HG03175 (cell line): ENCODE measurements around the gene LRRC1.
"Not testable (repeated sequence)": the region's sequence is repeated elsewhere in the genome, so short reads cannot be mapped to it uniquely, and the experiment has no call there.

Experiments used
- ATAC-seq: cut with Tn5 transposase; IDR thresholded peaks from one replicate; pipeline ENCODE4 v1.9.1; 2021; ENCODE audit warnings: mild to moderate bottlenecking, moderate library complexity; ENCODE audit not compliant: unreplicated experiment

Gene LRRC1

GRCh38 chr6:53794720-53795339, at the start of gene LRRC1:
TSS of gene LRRC1 (plus strand) at chr6:53795005. CDS start at chr6:53795257, 252 bp downstream.
- peak; percentile 70 for ATAC-seq

DNA sequence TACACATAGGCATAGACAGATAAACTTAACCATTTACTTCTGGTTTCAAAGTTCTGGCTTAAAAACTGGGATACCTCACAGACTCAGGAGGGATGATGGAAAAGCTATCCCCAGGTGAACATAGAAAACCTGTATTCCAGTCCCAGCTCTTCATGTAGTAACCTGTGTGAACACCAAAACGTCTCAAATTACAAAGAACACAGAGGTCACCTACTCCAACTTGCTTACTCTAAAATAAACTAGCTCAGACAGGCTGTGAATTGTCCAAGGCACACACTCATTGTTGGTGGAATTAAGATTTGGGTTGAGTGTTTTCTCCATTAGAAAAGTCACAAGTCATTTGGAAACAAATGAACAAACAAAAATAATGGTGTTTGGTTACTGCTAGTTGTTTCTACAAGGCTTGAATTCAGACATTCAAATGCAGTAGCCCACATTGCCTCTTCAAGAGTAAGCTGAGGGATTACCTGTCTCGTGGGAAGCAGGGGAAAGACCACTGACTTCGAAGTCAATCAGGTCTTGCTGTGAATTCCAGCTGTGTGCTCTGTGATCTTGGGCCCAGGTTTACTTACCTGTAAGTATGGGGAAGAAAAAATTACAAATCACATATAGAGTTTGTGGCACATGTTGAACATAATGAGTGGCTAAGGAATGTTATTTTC, 48.2 kb upstream of the LRRC1 start:
- ATAC-seq, result no peak

GRCh38 chr6:53750052-53750650, 44.7 kb upstream of the LRRC1 start:
- ATAC-seq, result no peak

- no peak for ATAC-seq
These were observed 43.4 kb upstream of the LRRC1 start for GRCh38 chr6:53751417-53751816.

DNA sequence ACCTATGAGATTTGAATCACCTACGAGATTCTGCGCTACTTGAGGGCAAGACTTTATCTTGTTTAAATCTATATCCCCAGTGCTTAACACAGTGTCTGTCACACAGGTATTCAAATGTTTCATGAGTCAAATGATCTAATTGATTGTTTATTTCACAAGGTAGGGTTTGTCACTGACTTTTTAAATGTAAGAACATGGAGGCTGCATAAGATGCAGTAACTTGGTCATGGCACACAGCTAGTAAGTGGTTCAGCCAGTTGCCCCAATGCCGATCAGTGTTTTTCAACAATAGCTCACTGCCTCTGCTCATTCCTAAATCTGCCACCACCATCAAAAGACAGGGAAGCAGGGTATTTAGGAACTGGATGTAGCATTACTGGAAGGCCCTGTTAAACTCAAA, 42.4 kb upstream of the LRRC1 start:
- ATAC-seq, result no peak

DNA sequence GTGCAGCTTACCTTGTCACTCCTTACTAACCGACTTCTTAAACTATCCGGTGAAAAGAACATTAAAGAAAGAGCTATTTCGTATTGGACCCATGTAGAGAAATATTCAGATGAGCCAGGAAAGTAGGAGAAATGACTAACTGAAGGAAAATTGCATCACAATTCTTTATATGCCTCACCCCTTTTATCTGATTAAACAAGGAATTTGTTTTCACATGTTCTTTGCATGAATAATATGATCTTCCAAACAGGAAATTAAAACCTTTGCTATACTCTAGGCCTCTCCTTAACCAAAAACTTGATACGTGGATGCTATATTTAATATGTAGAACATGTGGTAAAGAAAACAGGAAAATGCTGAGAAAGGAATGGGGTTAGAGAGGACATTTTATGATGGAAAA, 41.9 kb upstream of the LRRC1 start:
- no peak for ATAC-seq

GRCh38 chr6:53754330-53754729, 40.5 kb upstream of the LRRC1 start:
- ATAC-seq, result no peak

DNA sequence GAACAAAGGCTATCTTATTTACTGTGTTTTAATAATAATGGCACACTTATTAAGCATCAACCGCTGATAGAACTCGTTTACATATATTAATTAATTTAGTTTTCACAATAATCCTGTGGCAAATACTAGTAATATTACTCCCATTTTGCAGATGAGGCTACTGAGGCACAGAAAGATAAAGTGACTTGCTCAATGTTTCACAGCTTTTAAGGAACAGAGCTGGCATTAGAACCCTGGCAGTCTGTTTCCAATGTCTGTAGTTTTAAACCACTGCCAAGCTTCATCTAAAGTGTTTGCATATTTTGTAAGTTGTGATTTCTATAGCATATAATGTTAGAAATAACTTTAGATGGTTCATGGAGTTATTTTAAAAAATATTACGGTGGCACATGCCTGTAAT, 38.4 kb upstream of the LRRC1 start:
- ATAC-seq, result no peak

DNA sequence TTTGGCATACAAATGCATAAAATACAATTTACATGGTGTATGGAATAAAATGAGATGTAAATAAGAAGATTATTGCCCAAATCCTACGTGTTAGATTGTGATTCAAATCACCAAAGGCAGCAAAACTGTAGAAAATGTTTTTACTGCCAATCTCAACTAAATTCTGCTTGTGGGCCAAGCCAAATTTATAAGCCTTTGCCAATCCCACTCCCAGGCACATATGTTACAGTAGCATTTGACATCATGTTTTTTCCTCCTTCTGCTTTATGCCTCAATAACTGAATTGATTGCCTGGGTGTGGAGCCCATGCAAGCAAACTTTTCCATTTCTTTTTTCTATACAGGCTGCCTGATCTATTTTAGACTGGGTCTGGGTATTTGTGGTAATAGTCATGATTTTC, 36.3 kb upstream of the LRRC1 start:
- no peak for ATAC-seq

GRCh38 chr6:53761036-53761435, 33.8 kb upstream of the LRRC1 start:
- ATAC-seq, result no peak

DNA sequence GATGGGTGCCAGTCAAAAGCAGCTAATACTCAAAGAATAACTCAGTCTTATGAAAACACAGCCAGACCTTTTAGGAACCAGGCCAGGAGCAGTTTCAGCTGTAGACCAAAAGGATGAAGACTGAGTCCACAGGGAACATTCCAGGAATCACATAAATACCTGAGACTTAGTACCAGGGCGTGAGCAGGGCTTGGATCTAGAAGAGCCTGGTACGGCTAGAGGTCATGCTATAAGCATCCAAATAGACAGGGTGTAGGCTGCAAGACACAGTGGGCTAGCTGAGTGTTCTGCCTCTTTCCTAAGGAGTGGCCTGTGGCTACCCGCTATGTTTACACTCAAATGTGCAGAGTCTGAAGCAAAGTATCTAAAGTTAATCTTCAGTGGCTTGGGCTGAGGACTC, 29.5 kb upstream of the LRRC1 start:
- ATAC-seq, result no peak

DNA sequence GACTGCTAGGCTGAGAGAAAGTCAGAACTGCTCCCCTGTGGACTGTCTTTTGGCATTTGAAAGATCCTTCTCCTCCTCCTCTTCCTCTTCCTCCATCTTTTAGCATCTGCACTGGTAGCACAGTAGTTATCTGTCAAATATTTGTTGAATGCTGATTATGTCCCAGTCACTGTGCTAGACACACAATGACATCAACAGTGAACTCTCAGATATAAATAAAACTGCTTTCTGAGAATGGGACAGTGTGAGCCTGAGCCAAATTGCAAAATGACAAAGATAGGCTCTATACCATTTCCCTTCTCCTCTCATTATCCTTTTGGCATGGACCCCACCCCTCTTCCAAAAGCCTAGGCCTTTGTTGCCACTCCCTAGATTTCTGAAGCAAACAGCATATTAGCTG, 27.9 kb upstream of the LRRC1 start:
- no peak for ATAC-seq

GRCh38 chr6:53767941-53768340, 26.9 kb upstream of the LRRC1 start:
- ATAC-seq, result no peak

GRCh38 chr6:53768636-53769035, 26.2 kb upstream of the LRRC1 start:
- ATAC-seq, result no peak

- no peak for ATAC-seq
These were observed 24.0 kb upstream of the LRRC1 start for GRCh38 chr6:53770780-53771249.

- no peak for ATAC-seq
These were observed 22.8 kb upstream of the LRRC1 start for GRCh38 chr6:53771785-53772624.

DNA sequence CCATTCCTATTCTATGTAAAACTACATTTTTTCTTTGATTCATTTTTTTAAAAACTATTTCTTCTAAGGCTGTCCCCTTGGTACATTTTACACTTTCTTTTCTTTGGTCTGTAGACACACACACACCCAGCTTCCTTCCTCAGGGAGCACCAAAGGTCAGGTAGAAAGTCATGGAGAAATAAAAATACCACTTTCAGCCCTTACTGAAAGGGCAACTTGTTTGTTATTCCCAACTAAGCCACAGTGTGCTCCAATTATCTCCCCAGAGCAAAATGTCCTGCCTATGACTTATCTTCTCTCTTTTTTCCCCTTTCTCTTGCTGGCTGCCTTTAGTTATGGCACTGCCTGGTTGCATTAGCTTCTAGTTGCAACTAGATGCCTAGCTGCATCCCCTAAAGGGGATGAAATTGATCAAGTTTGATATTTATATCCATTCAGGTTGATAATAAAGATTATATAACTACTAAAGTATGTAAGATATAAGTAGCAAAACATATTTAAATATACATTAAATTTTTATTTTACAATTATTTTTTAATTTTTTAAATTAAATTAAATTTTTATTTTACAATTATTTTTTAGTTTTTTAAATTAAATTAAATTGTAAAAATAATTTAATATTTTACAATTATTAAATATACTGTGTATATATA, 21.6 kb upstream of the LRRC1 start:
- no peak for ATAC-seq

GRCh38 chr6:53776152-53776551, 18.7 kb upstream of the LRRC1 start:
- not testable (repeated sequence) for ATAC-seq

GRCh38 chr6:53784991-53785390, 9.8 kb upstream of the LRRC1 start:
- not testable (repeated sequence) for ATAC-seq

GRCh38 chr6:53786832-53787231, 8.0 kb upstream of the LRRC1 start:
- ATAC-seq, result no peak

DNA sequence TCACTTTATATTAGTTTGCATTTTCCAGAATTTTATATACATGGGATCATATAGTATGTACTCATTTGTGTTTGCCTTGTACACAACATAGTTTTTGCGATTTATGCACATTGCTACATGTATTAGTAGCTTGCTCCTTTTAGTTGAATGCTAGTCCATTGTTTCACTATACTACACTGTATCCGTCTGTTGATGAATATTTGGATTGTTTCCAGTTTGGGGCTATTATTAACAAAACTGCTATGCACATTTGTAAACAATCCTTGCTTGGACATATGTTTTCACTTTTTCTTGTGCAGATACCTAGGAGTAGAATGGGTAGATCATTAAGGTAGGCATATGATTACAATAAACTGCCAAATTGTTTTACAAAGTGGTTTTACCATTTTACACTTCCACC, 3.9 kb upstream of the LRRC1 start:
- no peak for ATAC-seq
